CD14-positive monocyte (primary cell): ENCODE results near the gene ABCA4. TPM values are rescaled to one million over a fixed set of nuclear protein-coding genes. Genes with fewer than 3 reads are reported as not detected.

Experiments
- DNase-seq, 3 donors: peaks; one replicate each; pipeline ENCODE4 v3.0.0-alpha.2; 2011 to 2022
- H2AFZ ChIP-seq: 2 replicates; pipeline ENCODE4 v1.6.0; 2012; ENCODE audit warnings: mild to moderate bottlenecking, low read depth, low read length, inconsistent platforms; ENCODE audit not compliant: insufficient read depth, poor library complexity, severe bottlenecking
- H3K27ac ChIP-seq, 2 donors: 1 replicate in 1 of 2; 2 replicates in 1 of 2; pipeline ENCODE4 v1.5.1; 2012 to 2013; ENCODE audit warnings: low read length in 2 of 2, control low read depth in 1 of 2, inconsistent platforms in 1 of 2, low read depth in 1 of 2, mild to moderate bottlenecking in 1 of 2
- H3K27me3 ChIP-seq, 2 donors: one replicate each; pipeline versions ENCODE4 v1.6.0 to v1.6.1; 2011 to 2013; ENCODE audit warnings: low read length in 2 of 2; ENCODE audit not compliant: control insufficient read depth in 2 of 2, insufficient read depth in 2 of 2
- H3K36me3 ChIP-seq, 2 donors: replicated peaks in 1 of 2; 1 replicate in 1 of 2; 2 replicates in 1 of 2; pipeline versions ENCODE4 v1.5.1 to v1.6.1; 2012 to 2013; ENCODE audit warnings: low read length in 2 of 2, control low read depth in 1 of 2, inconsistent platforms in 1 of 2, mild to moderate bottlenecking in 1 of 2; ENCODE audit not compliant: insufficient read depth in 2 of 2, control insufficient read depth in 1 of 2
- H3K4me1 ChIP-seq, 2 donors: 1 replicate in 1 of 2; 2 replicates in 1 of 2; pipeline versions ENCODE4 v1.5.1 to v1.6.1; 2012 to 2013; ENCODE audit warnings: low read length in 2 of 2, control low read depth in 1 of 2, inconsistent platforms in 1 of 2, mild to moderate bottlenecking in 1 of 2, moderate library complexity in 1 of 2; ENCODE audit not compliant: insufficient read depth in 2 of 2, control insufficient read depth in 1 of 2
- H3K4me2 ChIP-seq: replicated peaks from 2 replicates; pipeline ENCODE3; 2012; ENCODE audit warnings: low read length, moderate library complexity, mild to moderate bottlenecking; ENCODE audit not compliant: poor library complexity, severe bottlenecking; ENCODE audit errors: extremely low read depth
- H3K4me3 ChIP-seq, 3 experiments: fragments of 200-600 bp in 1 of 3; sonication (generic) in 1 of 3; replicated peaks in 1 of 3; 1 replicate in 2 of 3; 2 replicates in 1 of 3; pipeline ENCODE4 v1.5.1; 2011 to 2013; ENCODE audit warnings: low read length in 3 of 3, mild to moderate bottlenecking in 3 of 3, control low read depth in 2 of 3, low read depth in 2 of 3, inconsistent platforms in 1 of 3, moderate library complexity in 1 of 3
- H3K79me2 ChIP-seq: 2 replicates; pipeline ENCODE4 v1.6.0; 2012; ENCODE audit warnings: mild to moderate bottlenecking, control low read depth, inconsistent platforms, low read length, moderate library complexity; ENCODE audit not compliant: insufficient read depth
- H3K9ac ChIP-seq: 2 replicates; pipeline ENCODE4 v1.6.0; 2017; ENCODE audit warnings: low read length, mild to moderate bottlenecking; ENCODE audit not compliant: insufficient read depth, poor library complexity, severe bottlenecking
- H3K9me3 ChIP-seq, 2 donors: replicated peaks in 1 of 2; 1 replicate in 1 of 2; 2 replicates in 1 of 2; pipeline versions ENCODE4 v1.5.1 to v1.6.1; 2012 to 2013; ENCODE audit warnings: low read length in 2 of 2, control low read depth in 1 of 2; ENCODE audit not compliant: control insufficient read depth in 1 of 2, insufficient read depth in 1 of 2
- H4K20me1 ChIP-seq: 2 replicates; pipeline ENCODE4 v1.6.0; 2012; ENCODE audit warnings: mild to moderate bottlenecking, low read length, control low read depth, moderate library complexity; ENCODE audit not compliant: insufficient read depth
- H3K27ac Mint-ChIP-seq, 7 donors: one replicate each; pipeline ENCODE4 v1.8.0; 2020; ENCODE audit warnings: mild to moderate bottlenecking in 7 of 7, mixed read lengths in 7 of 7, moderate library complexity in 6 of 7, inconsistent platforms in 2 of 7
- H3K27me3 Mint-ChIP-seq, 3 donors: one replicate each; pipeline ENCODE4 v1.8.0; 2021 to 2022; ENCODE audit warnings: low read depth in 3 of 3, mild to moderate bottlenecking in 3 of 3, mixed read lengths in 3 of 3, moderate library complexity in 3 of 3, inconsistent platforms in 1 of 3
- H3K36me3 Mint-ChIP-seq, 2 donors: one replicate each; pipeline ENCODE4 v1.8.0; 2020; ENCODE audit warnings: mixed read lengths in 2 of 2, inconsistent platforms in 1 of 2, mild to moderate bottlenecking in 1 of 2
- H3K4me1 Mint-ChIP-seq: one replicate; pipeline ENCODE4 v1.8.0; 2020; ENCODE audit warnings: mild to moderate bottlenecking, mixed read lengths
- H3K4me3 Mint-ChIP-seq, 2 donors: one replicate each; pipeline ENCODE4 v1.8.0; 2020; ENCODE audit warnings: mild to moderate bottlenecking in 2 of 2, mixed read lengths in 2 of 2, moderate library complexity in 1 of 2
- H3K9me3 Mint-ChIP-seq, 7 donors: one replicate each; pipeline ENCODE4 v1.8.0; 2020 to 2022; ENCODE audit warnings: mixed read lengths in 7 of 7, mild to moderate bottlenecking in 6 of 7, moderate library complexity in 6 of 7, inconsistent platforms in 2 of 7
- WGBS: methylation state at CpG from one replicate; pipeline ENCODE4 v1.1.5; 2013; ENCODE audit warnings: missing lambda C conversion rate; ENCODE audit not compliant: insufficient coverage; 5-methylcytosine and 5-hydroxymethylcytosine counted together
- intact Hi-C, 2 donors: fragments of 100-400 bp; cut with micrococcal nuclease; formaldehyde crosslinking; loops; one replicate each; pipeline versions ENCODE4 v1.15.0 to v1.15.1; 2023
- polyA plus RNA-seq, 3 donors: library from polyadenylated mRNA; depleted of rRNA in 1 of 3; unstranded in 2 of 3; stranded (reverse) in 1 of 3; fragments of 300-500 nt in 2 of 3; fragments of >200 nt in 1 of 3; fragmentation: Illumina TruSeq in 2 of 3; gene quantifications; 1 replicate in 2 of 3; 2 replicates in 1 of 3; pipeline ENCODE4 v1.2.3, GENCODE V29; 2012 to 2021
- TF ChIP-seq, protein P1 (sequence below): fragments of 200-600 bp; IDR thresholded peaks from one replicate; pipeline ENCODE4 v1.8.0; 2022; ENCODE audit warnings: antibody characterized with exemption, mild to moderate bottlenecking

Gene ABCA4
- polyA plus RNA-seq, 3 donors, result not detected

GRCh38 chr1:94121411-94121821 lies 468 bp upstream of the ABCA4 start:
- Histone ChIP-seq H3K4me1 (peaks cover 0 to 6% of the 10 kb centered on the region in 2 donors), H3K36me3 (no peaks in the 10 kb centered on the region), H3K4me2 (no peak overlapping the region), H2AFZ (no peak overlapping the region), H3K4me3 (no peak overlapping the region), H3K79me2 (no peaks in the 10 kb centered on the region), H3K27me3 (peaks cover 23 to 65% of the 10 kb centered on the region in 2 donors), H3K9ac (no peak overlapping the region), H3K27ac (no peak overlapping the region), H3K9me3 (no peaks in the 10 kb centered on the region), H4K20me1 (no peaks in the 10 kb centered on the region)
- Mint-ChIP-seq H3K4me1 (peaks cover 12% of the 10 kb centered on the region), H3K27me3 (peaks cover 47 to 70% (median 49%) of the 10 kb centered on the region in 3 donors), H3K27ac (no peak overlapping the region), H3K4me3 (peak overlapping the region in 1 of 2 donors; percentile 43), H3K36me3 (no peaks in the 10 kb centered on the region), H3K9me3 (peaks cover 0 to 2% (median 0%) of the 10 kb centered on the region in 7 donors)
- 92% methylated on average over 6 of the region's 8 CpGs for WGBS
- TF ChIP-seq, protein P1, sequence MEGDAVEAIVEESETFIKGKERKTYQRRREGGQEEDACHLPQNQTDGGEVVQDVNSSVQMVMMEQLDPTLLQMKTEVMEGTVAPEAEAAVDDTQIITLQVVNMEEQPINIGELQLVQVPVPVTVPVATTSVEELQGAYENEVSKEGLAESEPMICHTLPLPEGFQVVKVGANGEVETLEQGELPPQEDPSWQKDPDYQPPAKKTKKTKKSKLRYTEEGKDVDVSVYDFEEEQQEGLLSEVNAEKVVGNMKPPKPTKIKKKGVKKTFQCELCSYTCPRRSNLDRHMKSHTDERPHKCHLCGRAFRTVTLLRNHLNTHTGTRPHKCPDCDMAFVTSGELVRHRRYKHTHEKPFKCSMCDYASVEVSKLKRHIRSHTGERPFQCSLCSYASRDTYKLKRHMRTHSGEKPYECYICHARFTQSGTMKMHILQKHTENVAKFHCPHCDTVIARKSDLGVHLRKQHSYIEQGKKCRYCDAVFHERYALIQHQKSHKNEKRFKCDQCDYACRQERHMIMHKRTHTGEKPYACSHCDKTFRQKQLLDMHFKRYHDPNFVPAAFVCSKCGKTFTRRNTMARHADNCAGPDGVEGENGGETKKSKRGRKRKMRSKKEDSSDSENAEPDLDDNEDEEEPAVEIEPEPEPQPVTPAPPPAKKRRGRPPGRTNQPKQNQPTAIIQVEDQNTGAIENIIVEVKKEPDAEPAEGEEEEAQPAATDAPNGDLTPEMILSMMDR, result no peak
- intact Hi-C loops, result no loop called here
- no peak for DNase-seq

- Histone ChIP-seq H3K36me3 (no peaks in the 10 kb centered on the region), H3K27ac (no peak overlapping the region), H3K9ac (no peak overlapping the region), H3K4me2 (no peak overlapping the region), H2AFZ (no peak overlapping the region), H3K4me1 (peaks cover 0 to 2% of the 10 kb centered on the region in 2 donors), H3K27me3 (peaks cover 18 to 70% of the 10 kb centered on the region in 2 donors), H3K9me3 (no peaks in the 10 kb centered on the region), H3K79me2 (no peaks in the 10 kb centered on the region), H3K4me3 (no peak overlapping the region), H4K20me1 (no peaks in the 10 kb centered on the region)
- intact Hi-C loops, result no loop called here
- peaks cover 8% of the 10 kb centered on the region for H3K4me1 Mint-ChIP-seq
- WGBS, result 97% methylated on average over 5 of the region's 9 CpGs
- H3K27ac Mint-ChIP-seq, result no peak overlapping the region
- no peaks in the 10 kb centered on the region for H3K36me3 Mint-ChIP-seq
- no peak overlapping the region for H3K4me3 Mint-ChIP-seq
- DNase-seq, result no peak
- TF ChIP-seq, protein P1, result no peak
- peaks cover 0 to 2% (median 0%) of the 10 kb centered on the region in 7 donors for H3K9me3 Mint-ChIP-seq
- H3K27me3 Mint-ChIP-seq, result peaks cover 53 to 74% (median 56%) of the 10 kb centered on the region in 3 donors
Measured at GRCh38 chr1:94120570-94120901, 412 bp downstream of the ABCA4 start.
